K562 (cell line): ENCODE data around the gene RPL7A. TPM values are rescaled to one million over a fixed set of nuclear protein-coding genes. Genes with fewer than 3 reads are reported as not detected.

Experiments used
- ATF3 ChIP-seq, 2 experiments: fragments of 450-650 bp in 1 of 2; sonication (generic) in 1 of 2; formaldehyde crosslinking in 1 of 2; IDR thresholded peaks in 1 of 2; conservative IDR thresholded peaks in 1 of 2; 2 replicates each; pipeline versions ENCODE4 v1.6.1 to v1.8.1; 2016 to 2023; ENCODE audit warnings: mild to moderate bottlenecking in 2 of 2, moderate library complexity in 2 of 2, inconsistent platforms in 1 of 2, missing genetic modification reagents in 1 of 2
- CBX1 ChIP-seq: sonication (generic); IDR thresholded peaks from 2 replicates; pipeline ENCODE4 v1.6.1; 2016; ENCODE audit warnings: antibody characterized with exemption, low read depth, mild to moderate bottlenecking
- CREM ChIP-seq: IDR thresholded peaks from 2 replicates; pipeline ENCODE4 v1.6.1; 2014; ENCODE audit warnings: antibody characterized with exemption, low read depth
- DPF2 ChIP-seq: fragments of 450-650 bp; IDR thresholded peaks from 2 replicates; pipeline ENCODE4 v1.6.1; 2016
- EP400 ChIP-seq: fragments of 450-650 bp; IDR thresholded peaks from 2 replicates; pipeline ENCODE4 v1.6.1; 2017; ENCODE audit warnings: antibody characterized with exemption, mild to moderate bottlenecking, moderate library complexity
- HLTF ChIP-seq: fragments of 450-650 bp; IDR thresholded peaks from 2 replicates; pipeline ENCODE4 v1.6.1; 2016
- KLF10 ChIP-seq: fragments of 250-450 bp; sonication (Bioruptor Pico); IDR thresholded peaks from 2 replicates; pipeline ENCODE4 v1.6.1; 2021; ENCODE audit warnings: matching md5 sums
- RB1 ChIP-seq: fragments of 450-650 bp; IDR thresholded peaks from 2 replicates; pipeline ENCODE4 v1.6.1; 2017; ENCODE audit warnings: low read depth, mild to moderate bottlenecking
- REST ChIP-seq, 2 experiments: fragments of 450-650 bp; formaldehyde crosslinking in 1 of 2; IDR thresholded peaks; 2 replicates each; pipeline versions ENCODE4 v1.4.0 to v1.6.1; 2014 to 2020; ENCODE audit warnings: mild to moderate bottlenecking in 2 of 2, borderline replicate concordance in 1 of 2, low read depth in 1 of 2
- SRSF9 ChIP-seq: fragments of 200-400 bp; formaldehyde crosslinking; IDR thresholded peaks from 2 replicates; pipeline ENCODE4 v1.6.1; 2017; ENCODE audit warnings: low read depth, low read length, borderline replicate concordance
- TAF9B ChIP-seq: fragments of 450-650 bp; IDR thresholded peaks from 2 replicates; pipeline ENCODE4 v1.6.1; 2018; ENCODE audit warnings: mild to moderate bottlenecking; ENCODE audit not compliant: partially characterized antibody
- TCF15 ChIP-seq: fragments of 250-450 bp; sonication (Bioruptor Pico); IDR thresholded peaks from 2 replicates; pipeline ENCODE4 v1.8.0; 2022; ENCODE audit warnings: moderate library complexity, mild to moderate bottlenecking, inconsistent platforms
- TCF7 ChIP-seq: sonication (generic); IDR thresholded peaks from 2 replicates; pipeline ENCODE4 v1.6.1; 2016; ENCODE audit warnings: antibody characterized with exemption, borderline replicate concordance
- ZBTB1 ChIP-seq: sonication (generic); formaldehyde crosslinking; IDR thresholded peaks from 2 replicates; pipeline ENCODE4 v1.8.1; 2023; ENCODE audit warnings: missing genetic modification reagents, low read depth, mild to moderate bottlenecking, borderline replicate concordance
- ZNF57 ChIP-seq: fragments of 450-650 bp; formaldehyde crosslinking; IDR thresholded peaks from 2 replicates; pipeline ENCODE4 v1.4.0; 2020; ENCODE audit warnings: mild to moderate bottlenecking, moderate library complexity
- ZNF583 ChIP-seq: fragments of 250-450 bp; sonication (Bioruptor Pico); IDR thresholded peaks from 2 replicates; pipeline ENCODE4 v1.4.0; 2020
- polyA plus RNA-seq, 8 experiments: library from polyadenylated mRNA; depleted of rRNA in 4 of 8; stranded (reverse) in 5 of 8; unstranded in 3 of 8; fragments of >200 nt; fragmentation: Nextera tagmentation in 2 of 8; fragmentation: Illumina TruSeq in 1 of 8; extraction: Ambion mirVana in 2 of 8; extraction: Trizol in 1 of 8; gene quantifications; 2 replicates each; pipeline versions ENCODE4 v1.2.1 to v1.2.3, GENCODE V29; 2011 to 2014; ENCODE audit warnings: inconsistent platforms in 1 of 8, missing spikeins in 1 of 8
- total RNA-seq, 7 experiments: library from RNA; depleted of rRNA in 6 of 7; stranded (reverse); fragments of >200 nt in 6 of 7; fragmentation: Illumina TruSeq in 2 of 7; extraction: Trizol in 2 of 7; gene quantifications; 2 replicates each; pipeline versions ENCODE4 v1.2.1 to v1.2.3, GENCODE V29; 2011 to 2021; ENCODE audit warnings: low replicate concordance in 1 of 7

RPL7A gene
- total and polyA plus RNA-seq, 9 of the 15 experiments (the other 6 are each of a cell fraction or from before 2014, with no cell fraction given), result 1,935 to 3,760 (median 2,652) TPM

GRCh38 chr9:133356391-133357091 is 8.5 kb downstream of the RPL7A start, which contains the start of the genes SURF1 and SURF2 (continued):
- TF ChIP-seq TAF9B, result no peak
- no peak for TF ChIP-seq SRSF9
- TF ChIP-seq TCF15 (CRISPR knock-in tag), result no peak
- peak; percentile 74 for TF ChIP-seq CREM
- TF ChIP-seq CBX1, result no peak
- TF ChIP-seq KLF10 (CRISPR knock-in tag), result no peak
- TF ChIP-seq ZNF57, result no peak
- no peak for TF ChIP-seq ATF3 (IDR thresholded peaks at IDR 0.05)
- no peak for TF ChIP-seq ATF3 (CRISPR knock-in tag; conservative IDR thresholded peaks at IDR 0.05)
- TF ChIP-seq EP400, result peak; percentile 53; the same call in 1 of the 2 replicates
- no peak; the same call in 1 of the 2 replicates for TF ChIP-seq RB1
- no peak for TF ChIP-seq REST (IDR thresholded peaks at IDR 0.05; ENCODE audit: borderline replicate concordance)
- no peak for TF ChIP-seq REST (CRISPR knock-in tag; IDR thresholded peaks at IDR 0.05; ENCODE audit: low read depth)
- peak; percentile 28; the same call in 1 of the 2 replicates for TF ChIP-seq DPF2
- no peak for TF ChIP-seq HLTF
- no peak for TF ChIP-seq ZNF583 (CRISPR knock-in tag)
- peak; percentile 54; the same call in 1 of the 2 replicates for TF ChIP-seq ZBTB1 (CRISPR knock-in tag)
- TF ChIP-seq TCF7, result no peak
